ENCODE data around the gene SELL. TPM values are rescaled to one million over a fixed set of nuclear protein-coding genes. Genes with fewer than 3 reads are reported as not detected.
A peak's percentile ranks its signal among the peaks of the same experiment; 100 is the strongest.

The SELL gene
- total RNA-seq: 8.4 TPM

DNA sequence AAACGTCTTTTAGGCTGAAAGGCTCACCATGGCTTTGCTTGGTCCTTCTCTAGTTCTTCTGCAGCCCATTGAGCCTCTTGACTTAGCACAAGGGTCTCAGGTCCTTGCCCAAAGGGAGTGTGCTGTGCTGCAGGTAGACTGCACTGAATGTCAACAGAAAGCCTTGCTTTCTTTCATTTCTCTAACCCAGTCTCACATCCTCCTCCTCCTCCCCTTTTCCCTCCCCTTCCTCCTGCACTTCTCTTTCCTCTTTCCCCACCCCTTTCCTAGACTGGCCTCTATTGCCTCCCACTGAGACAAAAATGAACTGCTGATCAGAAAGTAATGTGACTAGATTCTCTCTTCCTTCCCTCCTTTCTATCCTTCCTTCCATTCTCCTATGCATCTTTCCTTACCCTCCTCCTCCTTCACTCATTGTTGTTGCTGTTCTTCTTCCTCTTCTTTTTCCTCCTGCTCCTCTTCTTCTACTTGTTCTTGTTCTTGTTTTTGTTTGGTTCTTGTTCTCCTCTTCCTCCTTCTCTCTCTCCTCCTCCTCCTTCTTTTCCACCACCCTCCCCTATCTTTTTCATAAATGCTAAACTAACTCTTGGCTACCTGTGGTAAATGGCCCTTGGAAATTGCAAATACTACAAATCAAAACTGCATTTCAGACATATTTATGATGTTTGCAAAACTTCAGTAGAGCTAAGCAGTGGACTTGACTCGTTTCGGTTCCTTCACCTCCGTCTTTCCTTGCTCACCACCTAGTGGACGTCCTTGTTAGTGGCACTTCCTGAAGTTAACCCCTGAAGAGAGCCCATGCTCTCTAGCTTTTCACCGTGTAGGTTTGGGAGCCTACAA is at the start of gene SELL:
Gene SELL, minus strand, starts transcription at position 152 of the 840 bp plus-strand sequence. Its CDS starts 122 bp downstream, at position 30.
- Histone ChIP-seq H3K4me3 (ENCODE audit: low read length in 3 of 3) (peak within 1 kb of the TSS in 2 of 3 donors; percentile 24 to 62), H3K9me3 (ENCODE audit: control insufficient read depth in 3 of 3, low read length in 3 of 3) (no peaks in the 10 kb centered on the region), H3K27me3 (ENCODE audit: control insufficient read depth in 3 of 3, insufficient read depth in 3 of 3, low read length in 3 of 3) (no peaks in the 10 kb centered on the region), H3K4me1 (ENCODE audit: control insufficient read depth in 3 of 3, insufficient read depth in 3 of 3, low read length in 3 of 3) (peaks cover 0 to 4% (median 0%) of the 10 kb centered on the region in 3 donors), H3K36me3 (ENCODE audit: control insufficient read depth in 3 of 3, insufficient read depth in 3 of 3, low read length in 3 of 3) (no peaks in the 10 kb centered on the region), H3K9ac (ENCODE audit: low read depth in 1 of 3, low read length in 3 of 3) (no peak within 1 kb of the TSS), H3K27ac (ENCODE audit: low read depth, low read length) (no peak within 1 kb of the TSS)

DNA sequence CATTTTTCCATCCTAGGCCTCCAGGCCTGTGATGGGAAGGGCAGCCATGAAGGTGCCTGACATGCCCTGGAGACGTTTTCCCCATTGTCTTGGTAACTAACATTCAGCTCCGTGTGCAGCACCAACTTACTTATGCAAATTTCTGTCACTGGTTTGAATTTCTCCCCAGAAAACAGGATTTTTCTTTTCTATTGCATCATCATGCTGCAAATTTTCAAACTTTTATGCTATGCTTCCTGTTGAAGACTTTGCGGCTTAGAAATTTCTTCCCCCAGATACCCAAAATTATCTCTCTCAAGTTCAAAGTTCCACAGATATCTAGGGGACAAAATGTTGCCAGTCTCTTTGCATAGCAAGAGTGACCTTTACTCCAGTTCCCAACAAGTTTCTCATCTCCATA is 47.6 kb upstream of the SELL start:
- no peak overlapping the region for H3K9ac ChIP-seq (ENCODE audit: low read depth in 1 of 3, low read length in 3 of 3)
- H3K27ac ChIP-seq (ENCODE audit: low read depth, low read length): no peak overlapping the region
- no peaks in the 10 kb centered on the region for H3K9me3 ChIP-seq (ENCODE audit: control insufficient read depth in 3 of 3, low read length in 3 of 3)
- peaks cover 0 to 3% (median 0%) of the 10 kb centered on the region in 3 donors for H3K27me3 ChIP-seq (ENCODE audit: control insufficient read depth in 3 of 3, insufficient read depth in 3 of 3, low read length in 3 of 3)
- no peak overlapping the region for H3K4me3 ChIP-seq (ENCODE audit: low read length in 3 of 3)
- no peaks in the 10 kb centered on the region for H3K4me1 ChIP-seq (ENCODE audit: control insufficient read depth in 3 of 3, insufficient read depth in 3 of 3, low read length in 3 of 3)
- H3K36me3 ChIP-seq (ENCODE audit: control insufficient read depth in 3 of 3, insufficient read depth in 3 of 3, low read length in 3 of 3): no peaks in the 10 kb centered on the region

DNA sequence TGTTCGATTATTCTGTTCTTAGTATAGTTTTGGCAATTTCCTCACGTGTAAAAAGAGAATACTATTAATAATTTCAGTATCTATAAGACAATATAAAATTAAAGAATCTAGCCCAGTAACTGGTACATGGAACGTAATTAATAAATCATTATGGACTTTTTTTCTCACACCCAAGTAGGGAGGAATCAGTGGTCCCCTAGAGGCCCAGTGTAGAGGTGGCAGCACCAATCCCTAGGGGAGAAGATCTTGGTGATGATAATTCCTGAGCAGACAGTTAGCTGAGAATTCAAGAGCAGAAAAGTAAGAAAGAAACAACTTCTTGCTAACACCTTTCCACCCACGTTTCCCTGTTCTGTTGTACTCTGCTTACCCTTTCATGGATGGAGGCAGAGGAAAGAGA is 42.1 kb upstream of the SELL start:
- Histone ChIP-seq H3K9me3 (ENCODE audit: control insufficient read depth in 3 of 3, low read length in 3 of 3) (no peaks in the 10 kb centered on the region), H3K27me3 (ENCODE audit: control insufficient read depth in 3 of 3, insufficient read depth in 3 of 3, low read length in 3 of 3) (peaks cover 0 to 5% (median 0%) of the 10 kb centered on the region in 3 donors), H3K4me3 (ENCODE audit: low read length in 3 of 3) (no peak overlapping the region), H3K9ac (ENCODE audit: low read depth in 1 of 3, low read length in 3 of 3) (no peak overlapping the region), H3K36me3 (ENCODE audit: control insufficient read depth in 3 of 3, insufficient read depth in 3 of 3, low read length in 3 of 3) (no peaks in the 10 kb centered on the region), H3K27ac (ENCODE audit: low read depth, low read length) (no peak overlapping the region), H3K4me1 (ENCODE audit: control insufficient read depth in 3 of 3, insufficient read depth in 3 of 3, low read length in 3 of 3) (no peaks in the 10 kb centered on the region)

DNA sequence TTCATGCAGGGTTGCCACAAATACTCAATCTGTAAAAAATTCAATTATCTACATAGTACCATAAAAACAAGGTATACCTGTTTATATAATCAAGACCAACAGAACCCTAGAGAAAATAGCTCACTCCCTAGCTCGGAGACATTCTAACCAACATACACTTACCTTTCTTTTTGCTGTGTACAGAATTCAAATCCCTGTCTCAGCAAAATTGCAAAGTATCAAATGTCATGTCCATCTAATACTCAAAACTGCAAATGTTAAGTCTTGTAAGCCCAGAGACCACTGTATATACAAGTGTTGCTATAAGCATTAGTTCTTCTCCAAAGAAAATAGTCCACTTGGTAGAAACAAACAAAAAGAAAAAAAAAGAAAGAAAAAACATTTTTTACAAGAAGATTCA is 38.6 kb upstream of the SELL start:
- peaks cover 0 to 2% (median 0%) of the 10 kb centered on the region in 3 donors for H3K27me3 ChIP-seq (ENCODE audit: control insufficient read depth in 3 of 3, insufficient read depth in 3 of 3, low read length in 3 of 3)
- no peak overlapping the region for H3K27ac ChIP-seq (ENCODE audit: low read depth, low read length)
- no peaks in the 10 kb centered on the region for H3K36me3 ChIP-seq (ENCODE audit: control insufficient read depth in 3 of 3, insufficient read depth in 3 of 3, low read length in 3 of 3)
- no peaks in the 10 kb centered on the region for H3K9me3 ChIP-seq (ENCODE audit: control insufficient read depth in 3 of 3, low read length in 3 of 3)
- H3K4me3 ChIP-seq (ENCODE audit: low read length in 3 of 3): no peak overlapping the region
- H3K4me1 ChIP-seq (ENCODE audit: control insufficient read depth in 3 of 3, insufficient read depth in 3 of 3, low read length in 3 of 3): no peaks in the 10 kb centered on the region
- no peak overlapping the region for H3K9ac ChIP-seq (ENCODE audit: low read depth in 1 of 3, low read length in 3 of 3)

DNA sequence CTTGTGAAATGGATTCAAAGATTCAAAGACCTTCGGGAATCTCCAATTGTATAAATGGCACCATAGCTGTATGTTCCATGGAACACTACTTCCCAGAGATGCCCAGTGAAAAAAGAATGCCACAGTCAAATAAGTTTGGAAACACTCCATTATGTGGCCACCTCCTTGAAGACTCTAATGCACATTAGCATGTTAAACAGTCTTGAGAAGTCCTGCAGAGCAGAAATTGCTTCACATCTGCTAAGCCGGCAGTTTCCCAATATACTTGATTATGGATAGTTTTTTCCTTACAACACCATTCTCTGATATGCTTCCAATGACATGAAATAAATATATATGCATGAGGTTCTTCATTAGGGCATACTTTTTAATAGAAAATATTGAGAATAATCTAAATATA is 35.1 kb upstream of the SELL start:
- no peak overlapping the region for H3K27ac ChIP-seq (ENCODE audit: low read depth, low read length)
- H3K4me1 ChIP-seq (ENCODE audit: control insufficient read depth in 3 of 3, insufficient read depth in 3 of 3, low read length in 3 of 3): no peaks in the 10 kb centered on the region
- no peaks in the 10 kb centered on the region for H3K36me3 ChIP-seq (ENCODE audit: control insufficient read depth in 3 of 3, insufficient read depth in 3 of 3, low read length in 3 of 3)
- peaks cover 0 to 3% (median 0%) of the 10 kb centered on the region in 3 donors for H3K27me3 ChIP-seq (ENCODE audit: control insufficient read depth in 3 of 3, insufficient read depth in 3 of 3, low read length in 3 of 3)
- H3K9me3 ChIP-seq (ENCODE audit: control insufficient read depth in 3 of 3, low read length in 3 of 3): no peaks in the 10 kb centered on the region
- no peak overlapping the region for H3K4me3 ChIP-seq (ENCODE audit: low read length in 3 of 3)
- H3K9ac ChIP-seq (ENCODE audit: low read depth in 1 of 3, low read length in 3 of 3): no peak overlapping the region

DNA sequence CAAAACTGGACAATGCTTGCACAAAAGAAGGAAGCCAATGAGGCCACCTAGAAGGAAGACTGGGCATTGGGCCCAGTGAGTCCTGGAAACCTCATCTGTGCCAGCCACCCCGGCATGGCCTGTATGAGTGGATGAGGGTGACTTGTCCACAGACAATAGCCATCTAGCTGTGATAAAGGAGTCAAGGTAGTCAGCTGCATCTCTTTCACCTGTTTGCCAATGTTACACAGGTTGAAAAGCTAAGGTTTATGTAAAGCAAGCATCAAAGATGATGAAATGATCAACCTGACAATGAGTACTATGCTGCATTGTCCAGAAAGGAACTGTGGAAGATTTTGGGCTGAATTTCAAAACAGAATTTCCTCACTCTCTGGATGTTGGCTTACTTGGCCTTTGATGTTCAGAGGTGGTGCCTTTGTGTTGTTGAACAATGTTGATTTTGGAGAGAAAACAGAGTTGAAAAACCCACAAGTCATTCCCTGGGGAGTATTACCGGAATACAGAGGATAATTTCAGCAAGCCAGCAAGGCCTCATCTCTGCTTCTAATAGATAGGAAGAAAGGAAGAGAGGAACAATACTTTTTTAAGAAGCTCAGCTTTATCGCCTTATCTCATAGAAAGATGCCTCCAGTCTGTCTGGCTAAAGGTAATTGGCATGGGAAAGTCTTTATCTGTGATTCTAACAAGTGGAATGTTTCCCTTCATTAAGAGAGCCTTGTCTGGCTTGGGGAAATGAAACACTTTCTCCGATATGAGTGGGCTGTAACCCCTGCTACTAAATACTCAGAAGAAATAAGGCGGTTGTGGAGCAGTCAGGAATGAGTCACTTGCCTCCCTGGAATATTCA is 33.8 kb upstream of the SELL start:
- H3K9ac ChIP-seq (ENCODE audit: low read depth in 1 of 3, low read length in 3 of 3): no peak overlapping the region
- no peak overlapping the region for H3K27ac ChIP-seq (ENCODE audit: low read depth, low read length)
- H3K9me3 ChIP-seq (ENCODE audit: control insufficient read depth in 3 of 3, low read length in 3 of 3): no peaks in the 10 kb centered on the region
- peaks cover 0 to 2% (median 2%) of the 10 kb centered on the region in 3 donors for H3K4me1 ChIP-seq (ENCODE audit: control insufficient read depth in 3 of 3, insufficient read depth in 3 of 3, low read length in 3 of 3)
- no peaks in the 10 kb centered on the region for H3K36me3 ChIP-seq (ENCODE audit: control insufficient read depth in 3 of 3, insufficient read depth in 3 of 3, low read length in 3 of 3)
- H3K4me3 ChIP-seq (ENCODE audit: low read length in 3 of 3): no peak overlapping the region
- peaks cover 0 to 3% (median 0%) of the 10 kb centered on the region in 3 donors for H3K27me3 ChIP-seq (ENCODE audit: control insufficient read depth in 3 of 3, insufficient read depth in 3 of 3, low read length in 3 of 3)

DNA sequence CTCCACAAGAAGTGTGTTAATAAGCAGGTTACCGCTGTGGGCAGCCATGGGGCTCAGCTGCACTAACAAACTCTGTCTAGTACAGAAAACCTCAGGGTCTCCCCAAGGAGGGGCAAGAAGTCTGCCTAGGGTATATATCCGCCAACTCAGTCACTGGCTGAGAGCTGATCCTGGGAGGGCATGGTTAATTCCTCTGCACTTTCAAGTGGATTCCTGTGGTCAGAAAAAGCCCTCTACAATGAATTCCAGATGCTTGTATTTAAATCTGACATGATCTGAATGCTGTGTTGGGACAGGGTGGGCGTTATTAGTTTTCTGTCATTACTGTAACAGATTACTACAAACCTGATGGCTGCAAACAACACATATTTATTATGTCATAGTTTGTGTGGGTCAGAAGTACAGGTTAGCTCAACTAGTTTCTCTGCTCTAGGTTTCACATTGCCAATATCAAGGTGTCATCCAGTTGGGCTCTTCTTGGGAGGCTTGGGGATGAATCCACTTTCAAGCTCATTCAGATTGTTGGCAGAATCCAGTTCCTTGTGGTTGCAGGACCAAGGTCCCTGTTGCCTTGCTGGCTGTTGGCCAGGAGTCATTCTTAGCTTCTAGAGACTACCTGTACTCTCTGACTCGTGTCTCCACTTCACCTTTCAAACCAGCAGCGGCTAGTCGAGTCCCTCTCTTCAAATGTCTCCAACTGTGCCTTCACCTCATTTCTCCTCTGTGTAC is 30.4 kb upstream of the SELL start:
- Histone ChIP-seq H3K9me3 (ENCODE audit: control insufficient read depth in 3 of 3, low read length in 3 of 3) (no peaks in the 10 kb centered on the region), H3K4me1 (ENCODE audit: control insufficient read depth in 3 of 3, insufficient read depth in 3 of 3, low read length in 3 of 3) (peaks cover 0 to 2% (median 2%) of the 10 kb centered on the region in 3 donors), H3K4me3 (ENCODE audit: low read length in 3 of 3) (no peak overlapping the region), H3K27me3 (ENCODE audit: control insufficient read depth in 3 of 3, insufficient read depth in 3 of 3, low read length in 3 of 3) (peaks cover 0 to 4% (median 0%) of the 10 kb centered on the region in 3 donors), H3K9ac (ENCODE audit: low read depth in 1 of 3, low read length in 3 of 3) (no peak overlapping the region), H3K36me3 (ENCODE audit: control insufficient read depth in 3 of 3, insufficient read depth in 3 of 3, low read length in 3 of 3) (no peaks in the 10 kb centered on the region), H3K27ac (ENCODE audit: low read depth, low read length) (no peak overlapping the region)

DNA sequence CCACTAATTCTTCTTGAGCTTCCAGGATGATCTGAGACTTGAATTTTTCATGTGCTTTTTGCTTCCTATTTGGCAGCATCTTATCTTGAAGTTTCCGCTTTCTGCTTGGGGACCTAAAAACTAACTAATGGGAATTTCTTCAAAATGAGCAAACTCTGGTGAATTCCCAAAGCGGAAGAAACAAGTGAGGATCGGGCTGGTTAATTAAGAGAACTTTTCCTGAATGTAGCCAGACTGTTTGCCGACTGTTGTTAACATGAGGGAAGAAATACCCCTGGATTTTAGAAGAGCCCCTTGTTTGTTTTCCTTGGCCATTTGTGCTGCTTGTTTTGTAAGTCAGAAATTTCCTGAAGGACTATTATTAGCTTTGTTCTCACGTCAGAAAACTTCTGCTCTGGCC is 28.6 kb upstream of the SELL start:
- peaks cover 0 to 7% (median 0%) of the 10 kb centered on the region in 3 donors for H3K27me3 ChIP-seq (ENCODE audit: control insufficient read depth in 3 of 3, insufficient read depth in 3 of 3, low read length in 3 of 3)
- H3K4me1 ChIP-seq (ENCODE audit: control insufficient read depth in 3 of 3, insufficient read depth in 3 of 3, low read length in 3 of 3): peaks cover 0 to 2% (median 2%) of the 10 kb centered on the region in 3 donors
- no peak overlapping the region for H3K4me3 ChIP-seq (ENCODE audit: low read length in 3 of 3)
- H3K9me3 ChIP-seq (ENCODE audit: control insufficient read depth in 3 of 3, low read length in 3 of 3): no peaks in the 10 kb centered on the region
- no peak overlapping the region for H3K9ac ChIP-seq (ENCODE audit: low read depth in 1 of 3, low read length in 3 of 3)
- H3K36me3 ChIP-seq (ENCODE audit: control insufficient read depth in 3 of 3, insufficient read depth in 3 of 3, low read length in 3 of 3): no peaks in the 10 kb centered on the region
- no peak overlapping the region for H3K27ac ChIP-seq (ENCODE audit: low read depth, low read length)

DNA sequence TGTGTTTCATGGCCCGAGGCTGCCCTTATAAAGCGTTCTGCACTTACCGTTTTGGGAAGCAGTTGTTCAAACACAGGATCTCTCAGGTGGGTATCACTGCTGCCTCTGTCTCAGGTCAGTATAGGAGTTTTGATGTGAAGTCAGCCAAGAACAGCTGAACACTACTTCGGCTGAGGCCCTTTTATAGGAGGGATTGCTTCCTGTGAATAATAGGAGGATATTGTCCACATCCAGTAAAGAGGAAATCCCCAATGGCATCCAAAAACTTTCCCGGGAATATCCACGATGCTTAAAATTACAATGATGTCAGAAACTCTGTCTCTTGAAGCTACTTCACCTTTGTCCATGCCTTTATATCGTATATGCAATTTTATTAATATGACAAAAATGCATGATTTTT is 22.5 kb upstream of the SELL start, which contains the start of gene SELE:
Gene SELE, minus strand, starts transcription at position 156 of the 400 bp plus-strand sequence. CDS start 467 bp downstream, outside the sequence.
- Histone ChIP-seq H3K36me3 (ENCODE audit: control insufficient read depth in 3 of 3, insufficient read depth in 3 of 3, low read length in 3 of 3) (no peaks in the 10 kb centered on the region), H3K9me3 (ENCODE audit: control insufficient read depth in 3 of 3, low read length in 3 of 3) (no peaks in the 10 kb centered on the region), H3K4me3 (ENCODE audit: low read length in 3 of 3) (no peak within 1 kb of the TSS), H3K27me3 (ENCODE audit: control insufficient read depth in 3 of 3, insufficient read depth in 3 of 3, low read length in 3 of 3) (peaks cover 0 to 10% (median 0%) of the 10 kb centered on the region in 3 donors), H3K9ac (ENCODE audit: low read depth in 1 of 3, low read length in 3 of 3) (no peak within 1 kb of the TSS), H3K27ac (ENCODE audit: low read depth, low read length) (no peak within 1 kb of the TSS), H3K4me1 (ENCODE audit: control insufficient read depth in 3 of 3, insufficient read depth in 3 of 3, low read length in 3 of 3) (no peaks in the 10 kb centered on the region)
